Pancreas (tissue), 10 donors: ENCODE results near the gene SETBP1. TPM values are rescaled to one million over a fixed set of nuclear protein-coding genes. Genes with fewer than 3 reads are reported as not detected.

ENCODE experiments used
- ATAC-seq, 4 donors: fragments of 200-7000 bp; cut with Tn5 transposase; one replicate each; pipeline versions ENCODE4 v1.8.0 to v1.9.1; 2020; ENCODE audit warnings: mild to moderate bottlenecking in 4 of 4, moderate library complexity in 4 of 4
- DNase-seq, 6 donors: peaks; one replicate each; pipeline ENCODE4 v3.0.0-alpha.2; 2020
- FAIRE-seq: peaks from 2 replicates; lab custom pipeline; 2012; peaks lifted over from hg19 to GRCh38; lab: Jason Lieb, UNC
- H3K27ac ChIP-seq, 4 donors: fragments of 200-600 bp; sonication (generic); 1 replicate in 3 of 4; 2 replicates in 1 of 4; pipeline versions ENCODE4 v1.5.0 to v1.8.0; 2020
- H3K27me3 ChIP-seq, 4 donors: fragments of 200-600 bp; one replicate each; pipeline ENCODE4 v1.8.0; 2021
- H3K36me3 ChIP-seq, 3 donors: fragments of 200-600 bp; sonication (generic) in 1 of 3; one replicate each; pipeline versions ENCODE4 v1.5.0 to v1.8.0; 2020 to 2021
- H3K4me1 ChIP-seq, 3 donors: fragments of 200-600 bp; one replicate each; pipeline ENCODE4 v1.8.0; 2021
- H3K4me3 ChIP-seq, 4 donors: fragments of 200-600 bp; sonication (generic) in 2 of 4; one replicate each; pipeline versions ENCODE4 v1.5.0 to v1.8.0; 2020 to 2021
- H3K9me3 ChIP-seq, 4 donors: fragments of 200-600 bp; one replicate each; pipeline ENCODE4 v1.8.0; 2021
- WGBS, 2 donors: extraction: QIAGEN DNeasy Blood & Tissue Kit; methylation state at CpG; one replicate each; pipeline ENCODE4 v1.1.7; 2013; 5-methylcytosine and 5-hydroxymethylcytosine counted together
- intact Hi-C, 3 donors: fragments of 100-400 bp; cut with DNase I; formaldehyde crosslinking; loops; one replicate each; pipeline versions ENCODE4 v1.11.1 to v1.14.2; 2022
- polyA plus RNA-seq, 2 donors: library from polyadenylated mRNA; stranded (reverse); fragments of 200-250 nt; gene quantifications; one replicate each; pipeline ENCODE4 v1.2.3, GENCODE V29; 2013
- total RNA-seq, 6 donors: library from RNA; stranded (reverse); fragmentation: NEBNext Ultra II Directional in 4 of 6; extraction: Animal tissue kit (Norgen Biotek cat#: 25700) in 4 of 6; gene quantifications; one replicate each; pipeline versions ENCODE4 v1.2.1 to v1.2.4, GENCODE V29; 2021 to 2023
- TF ChIP-seq, protein P1 (sequence below), 4 donors: fragments of 200-600 bp; sonication (generic) in 3 of 4; IDR thresholded peaks; one replicate each; pipeline versions ENCODE4 v1.5.0 to v1.8.0; 2021; ENCODE audit warnings: antibody characterized with exemption in 4 of 4
- donor health status: healthy with polysubstance abuse.
- donor health status: DM: no; HTN: no; CAD: no; lungs with moderate emphysema.
- donor health status: DM: no; HTN: no; CAD: no.
- donor health status: control.
- donor health status: control.
- donor health status: Bipolar disorder and iron deficiency.
- donor health status: DM: yes; HTN: yes; CAD: no.
- donor health status: DM: no; HTN: no; CAD: no.
- donor health status: DM: no; HTN: no; CAD: no.
- donor health status: DM: yes; HTN: yes; CAD: no.

Gene SETBP1
- total and polyA plus RNA-seq, 8 donors = 3.9 to 24.0 (median 18.1) TPM

DNA sequence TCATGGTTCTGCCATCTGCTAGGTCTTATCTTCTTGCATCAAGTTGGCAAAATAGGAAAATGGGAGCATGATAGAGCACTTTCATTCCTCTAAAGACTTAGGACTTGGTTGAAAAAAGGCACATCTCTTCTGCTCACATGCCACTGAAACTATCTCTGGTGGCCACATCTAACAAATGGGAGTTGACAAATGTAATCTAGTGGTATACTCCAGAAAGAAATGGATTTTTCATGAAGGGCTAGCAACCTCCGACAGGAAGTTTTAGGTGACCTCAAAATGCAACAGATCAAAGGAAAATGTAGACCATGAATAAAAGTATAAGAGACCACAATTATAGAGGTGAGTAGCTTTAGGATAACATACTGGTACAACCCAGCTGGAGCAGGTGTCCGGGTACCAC lies 224.1 kb downstream of the SETBP1 start:
- no peak for FAIRE-seq
- intact Hi-C loops = no loop called here
- Histone ChIP-seq H3K27ac (no peak overlapping the region), H3K36me3 (no peaks in the 10 kb centered on the region), H3K9me3 (no peaks in the 10 kb centered on the region), H3K4me3 (no peak overlapping the region), H3K4me1 (peaks cover 0 to 8% (median 4%) of the 10 kb centered on the region in 3 donors), H3K27me3 (no peaks in the 10 kb centered on the region)
- no peak for DNase-seq
- TF ChIP-seq, protein P1, sequence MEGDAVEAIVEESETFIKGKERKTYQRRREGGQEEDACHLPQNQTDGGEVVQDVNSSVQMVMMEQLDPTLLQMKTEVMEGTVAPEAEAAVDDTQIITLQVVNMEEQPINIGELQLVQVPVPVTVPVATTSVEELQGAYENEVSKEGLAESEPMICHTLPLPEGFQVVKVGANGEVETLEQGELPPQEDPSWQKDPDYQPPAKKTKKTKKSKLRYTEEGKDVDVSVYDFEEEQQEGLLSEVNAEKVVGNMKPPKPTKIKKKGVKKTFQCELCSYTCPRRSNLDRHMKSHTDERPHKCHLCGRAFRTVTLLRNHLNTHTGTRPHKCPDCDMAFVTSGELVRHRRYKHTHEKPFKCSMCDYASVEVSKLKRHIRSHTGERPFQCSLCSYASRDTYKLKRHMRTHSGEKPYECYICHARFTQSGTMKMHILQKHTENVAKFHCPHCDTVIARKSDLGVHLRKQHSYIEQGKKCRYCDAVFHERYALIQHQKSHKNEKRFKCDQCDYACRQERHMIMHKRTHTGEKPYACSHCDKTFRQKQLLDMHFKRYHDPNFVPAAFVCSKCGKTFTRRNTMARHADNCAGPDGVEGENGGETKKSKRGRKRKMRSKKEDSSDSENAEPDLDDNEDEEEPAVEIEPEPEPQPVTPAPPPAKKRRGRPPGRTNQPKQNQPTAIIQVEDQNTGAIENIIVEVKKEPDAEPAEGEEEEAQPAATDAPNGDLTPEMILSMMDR (IDR thresholded peaks at IDR 0.05) = no peak
- 98% methylated on average over 2 of the region's 2 CpGs for WGBS, 2 donors
- ATAC-seq = no peak

DNA sequence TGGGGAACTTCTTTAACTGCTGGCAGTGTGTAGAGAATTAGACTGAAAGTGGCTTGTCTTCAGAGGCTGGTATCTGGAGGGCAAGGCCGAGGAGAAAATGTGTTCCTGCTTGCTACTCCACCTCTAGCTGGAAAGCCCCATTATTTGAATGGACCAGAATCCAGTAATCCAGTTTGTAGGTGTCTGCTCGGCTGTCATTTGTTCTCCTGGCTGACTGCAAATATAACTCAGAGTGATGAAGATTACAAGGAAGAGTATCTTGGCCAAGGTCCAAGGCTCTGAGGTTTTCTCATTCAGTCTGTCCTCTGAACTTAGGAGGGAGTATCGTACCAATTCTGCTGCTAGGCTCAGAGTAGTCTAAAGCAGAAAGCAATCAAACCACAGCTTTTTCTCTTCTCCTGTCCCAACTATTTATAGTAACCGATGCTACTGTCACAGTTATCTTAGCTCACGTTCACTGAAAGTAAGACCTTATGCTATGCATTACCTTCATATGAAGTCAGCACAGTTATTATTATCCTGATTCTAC lies 228.6 kb downstream of the SETBP1 start:
- FAIRE-seq (no peak), DNase-seq (no peak), ATAC-seq (no peak)
- no peaks in the 10 kb centered on the region for H3K36me3 ChIP-seq
- intact Hi-C loops = no loop called here
- no peak overlapping the region for H3K4me3 ChIP-seq
- no peak overlapping the region for H3K27ac ChIP-seq
- peaks cover 0 to 8% (median 0%) of the 10 kb centered on the region in 3 donors for H3K4me1 ChIP-seq
- no peaks in the 10 kb centered on the region for H3K9me3 ChIP-seq
- TF ChIP-seq, protein P1 (IDR thresholded peaks at IDR 0.05) = no peak
- WGBS, 2 donors = 82% methylated on average over 5 of the region's 5 CpGs
- H3K27me3 ChIP-seq = no peaks in the 10 kb centered on the region

- WGBS, 2 donors = 94 to 97% methylated on average over 4 of the region's 4 CpGs
- Histone ChIP-seq H3K27me3 (no peaks in the 10 kb centered on the region), H3K36me3 (no peaks in the 10 kb centered on the region), H3K4me1 (peaks cover 10 to 15% (median 13%) of the 10 kb centered on the region in 3 donors), H3K4me3 (no peak overlapping the region), H3K27ac (no peak overlapping the region), H3K9me3 (no peaks in the 10 kb centered on the region)
- no peak for DNase-seq
- intact Hi-C loops = no loop called here
- no peak for FAIRE-seq
- TF ChIP-seq, protein P1 (IDR thresholded peaks at IDR 0.05) = no peak
- ATAC-seq = no peak
These were observed 230.6 kb downstream of the SETBP1 start for GRCh38 chr18:44911260-44911659.

DNA sequence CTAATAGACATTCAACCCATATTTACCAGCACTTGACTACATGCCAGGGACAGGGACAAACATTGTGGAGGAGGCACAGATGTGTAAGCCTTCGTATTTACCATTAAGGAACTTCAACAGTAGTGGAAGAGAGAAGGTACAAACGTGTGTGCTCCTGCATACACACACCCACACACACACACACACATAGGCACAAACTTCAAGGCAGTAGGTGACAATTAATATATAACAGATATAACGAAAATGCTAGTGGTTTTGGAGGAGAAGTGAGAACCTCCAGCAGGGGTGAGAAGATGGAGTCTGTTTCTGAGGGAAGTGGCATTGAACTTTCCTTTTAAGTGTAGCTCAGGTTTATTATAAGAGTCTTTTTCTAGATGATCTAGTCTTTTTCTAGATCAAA lies 231.1 kb downstream of the SETBP1 start:
- Histone ChIP-seq H3K4me1 (peaks cover 11 to 18% (median 15%) of the 10 kb centered on the region in 3 donors), H3K27ac (no peak overlapping the region), H3K9me3 (no peaks in the 10 kb centered on the region), H3K36me3 (no peaks in the 10 kb centered on the region), H3K27me3 (no peaks in the 10 kb centered on the region), H3K4me3 (no peak overlapping the region)
- ATAC-seq (no peak), FAIRE-seq (no peak), DNase-seq (no peak)
- intact Hi-C loops = no loop called here
- 57% methylated on average over 3 of the region's 3 CpGs for WGBS, 2 donors
- TF ChIP-seq, protein P1 (IDR thresholded peaks at IDR 0.05) = no peak

- ATAC-seq (no peak), DNase-seq (no peak), FAIRE-seq (no peak)
- Histone ChIP-seq H3K9me3 (no peaks in the 10 kb centered on the region), H3K4me3 (no peak overlapping the region), H3K27me3 (no peaks in the 10 kb centered on the region), H3K27ac (no peak overlapping the region), H3K4me1 (peaks cover 21 to 29% (median 25%) of the 10 kb centered on the region in 3 donors), H3K36me3 (no peaks in the 10 kb centered on the region)
- intact Hi-C loops = no loop called here
- TF ChIP-seq, protein P1 (IDR thresholded peaks at IDR 0.05) = no peak
- WGBS, 2 donors = 86% methylated on average over 6 of the region's 6 CpGs
These were observed 232.2 kb downstream of the SETBP1 start for GRCh38 chr18:44912740-44913478.
